Smooth muscle cell (in vitro differentiated cells): ENCODE data around the gene NDRG4. TPM values are rescaled to one million over a fixed set of nuclear protein-coding genes. Genes with fewer than 3 reads are reported as not detected.
A peak's percentile ranks its signal among the peaks of the same experiment; 100 is the strongest.

ENCODE experiments used
- DNase-seq: peaks from one replicate; lab custom pipeline; 2025; ENCODE audit not compliant: unreplicated experiment; lab: John Stamatoyannopoulos, UW
- H2AFZ ChIP-seq: fragments of 200-600 bp; sonication (generic); 2 replicates; pipeline ENCODE4 v1.6.0; 2016; ENCODE audit warnings: antibody characterized with exemption, low read depth, mild to moderate bottlenecking
- H3F3A ChIP-seq: fragments of 200-600 bp; sonication (generic); 2 replicates; pipeline ENCODE4 v1.6.0; 2017; ENCODE audit warnings: antibody characterized with exemption, low read depth
- H3K27ac ChIP-seq: fragments of 200-600 bp; sonication (generic); 2 replicates; pipeline ENCODE4 v1.5.1; 2016; ENCODE audit warnings: low read depth, mild to moderate bottlenecking
- H3K27me3 ChIP-seq: fragments of 200-600 bp; sonication (generic); 2 replicates; pipeline ENCODE4 v1.6.1; 2016; ENCODE audit warnings: low read depth, mild to moderate bottlenecking
- H3K36me3 ChIP-seq: fragments of 200-600 bp; sonication (generic); 2 replicates; pipeline ENCODE4 v1.5.1; 2016; ENCODE audit warnings: low read depth
- H3K4me1 ChIP-seq: fragments of 200-600 bp; sonication (generic); 2 replicates; pipeline ENCODE4 v1.5.1; 2016; ENCODE audit warnings: low read depth
- H3K4me2 ChIP-seq: fragments of 200-600 bp; sonication (generic); 2 replicates; pipeline ENCODE4 v1.6.0; 2016; ENCODE audit warnings: mild to moderate bottlenecking
- H3K4me3 ChIP-seq: fragments of 200-600 bp; sonication (generic); 2 replicates; pipeline ENCODE4 v1.5.1; 2016; ENCODE audit warnings: mild to moderate bottlenecking
- H3K79me2 ChIP-seq: fragments of 200-600 bp; sonication (generic); 2 replicates; pipeline ENCODE4 v1.6.0; 2016; ENCODE audit warnings: low read depth, mild to moderate bottlenecking
- H3K9ac ChIP-seq: fragments of 200-600 bp; sonication (generic); 2 replicates; pipeline ENCODE4 v1.6.0; 2016; ENCODE audit warnings: low read depth
- H3K9me3 ChIP-seq: fragments of 200-600 bp; sonication (generic); replicated peaks from 2 replicates; pipeline ENCODE4 v1.5.1; 2016; ENCODE audit warnings: low read depth
- H4K20me1 ChIP-seq: fragments of 200-600 bp; sonication (generic); 2 replicates; pipeline ENCODE4 v1.6.0; 2016; ENCODE audit warnings: low read depth
- CTCF ChIP-seq: fragments of 200-600 bp; sonication (generic); IDR thresholded peaks from 2 replicates; pipeline ENCODE4 v1.5.1; 2017; ENCODE audit warnings: borderline replicate concordance, mild to moderate bottlenecking, antibody characterized with exemption; ENCODE audit not compliant: insufficient read depth, poor library complexity, severe bottlenecking
- WGBS: methylation state at CpG from one replicate; pipeline ENCODE4 v1.1.7; 2016; ENCODE audit warnings: low lambda C conversion rate; 5-methylcytosine and 5-hydroxymethylcytosine counted together
- polyA plus RNA-seq: library from polyadenylated mRNA; unstranded; fragments of >200 nt; fragmentation: Nextera tagmentation; extraction: Ambion mirVana; gene quantifications from 2 replicates; pipeline ENCODE4 v1.2.1, GENCODE V29; 2016
- total RNA-seq: library from RNA; depleted of rRNA; stranded (reverse); fragments of >200 nt; gene quantifications from 2 replicates; pipeline ENCODE4 v1.2.3, GENCODE V29; 2014

The NDRG4 gene
- total and polyA plus RNA-seq, 2 experiments from 2014 or later, result 9.9 to 23.0 TPM

- no peaks in the 10 kb centered on the region for H3K36me3 ChIP-seq
- H3F3A ChIP-seq, result no peaks in the 10 kb centered on the region
- H3K4me2 ChIP-seq, result no peak overlapping the region
- no peak overlapping the region for H2AFZ ChIP-seq
- peak; percentile 75 for TF ChIP-seq CTCF
- H4K20me1 ChIP-seq, result peaks cover 10% of the 10 kb centered on the region
- no peak overlapping the region for H3K27ac ChIP-seq
- 69% methylated on average over 14 of the region's 17 CpGs for WGBS
- no peaks in the 10 kb centered on the region for H3K79me2 ChIP-seq
- H3K4me1 ChIP-seq, result peaks cover 10% of the 10 kb centered on the region
- no peak overlapping the region for H3K4me3 ChIP-seq
- no peaks in the 10 kb centered on the region for H3K27me3 ChIP-seq
- no peak overlapping the region for H3K9ac ChIP-seq
- no peaks in the 10 kb centered on the region for H3K9me3 ChIP-seq
- no peak for DNase-seq
Observed at GRCh38 chr16:58511933-58512815, 12.2 kb downstream of the NDRG4 start.

GRCh38 chr16:58513874-58514273 lies 13.9 kb downstream of the NDRG4 start:
- Histone ChIP-seq H3K36me3 (peaks cover 2% of the 10 kb centered on the region), H3K4me2 (peak overlapping the region; percentile 99), H3K79me2 (no peaks in the 10 kb centered on the region), H3K4me3 (no peak overlapping the region), H4K20me1 (peaks cover 14% of the 10 kb centered on the region), H3K9me3 (no peaks in the 10 kb centered on the region), H2AFZ (no peak overlapping the region), H3K27ac (peak overlapping the region; percentile 35), H3K9ac (no peak overlapping the region), H3K4me1 (peaks cover 10% of the 10 kb centered on the region), H3F3A (peaks cover 16% of the 10 kb centered on the region), H3K27me3 (no peaks in the 10 kb centered on the region)
- DNase-seq, result no peak
- WGBS, result 58% methylated on average over 3 of the region's 3 CpGs
- no peak for TF ChIP-seq CTCF

- no peak for TF ChIP-seq CTCF
- peaks cover 21% of the 10 kb centered on the region for H3F3A ChIP-seq
- H3K79me2 ChIP-seq, result no peaks in the 10 kb centered on the region
- peaks cover 12% of the 10 kb centered on the region for H3K36me3 ChIP-seq
- H3K4me1 ChIP-seq, result peaks cover 10% of the 10 kb centered on the region
- no peaks in the 10 kb centered on the region for H3K27me3 ChIP-seq
- peak within 1 kb of the TSS; percentile 56 for H3K27ac ChIP-seq
- 2% methylated on average over 73 of the region's 80 CpGs for WGBS
- H3K9me3 ChIP-seq, result no peaks in the 10 kb centered on the region
- peak; percentile 63 for DNase-seq
- H3K9ac ChIP-seq, result peak within 1 kb of the TSS; percentile 58
- peak within 1 kb of the TSS; percentile 39 for H2AFZ ChIP-seq
- peaks cover 23% of the 10 kb centered on the region for H4K20me1 ChIP-seq
- H3K4me3 ChIP-seq, result peak within 1 kb of the TSS; percentile 89
- H3K4me2 ChIP-seq, result peak within 1 kb of the TSS; percentile 99
Observed at GRCh38 chr16:58515125-58515870, 15.4 kb downstream of the NDRG4 start, which contains the start of gene SETD6. Gene SETD6 (plus strand): TSS chr16:58515517. CDS start chr16:58515538, 21 bp downstream.
